ENCODE results near the gene CLDN3. TPM values are rescaled to one million over a fixed set of nuclear protein-coding genes. Genes with fewer than 3 reads are reported as not detected.

CLDN3 gene
- total RNA-seq, 1 experiment from 2014 or later = 122 TPM

DNA sequence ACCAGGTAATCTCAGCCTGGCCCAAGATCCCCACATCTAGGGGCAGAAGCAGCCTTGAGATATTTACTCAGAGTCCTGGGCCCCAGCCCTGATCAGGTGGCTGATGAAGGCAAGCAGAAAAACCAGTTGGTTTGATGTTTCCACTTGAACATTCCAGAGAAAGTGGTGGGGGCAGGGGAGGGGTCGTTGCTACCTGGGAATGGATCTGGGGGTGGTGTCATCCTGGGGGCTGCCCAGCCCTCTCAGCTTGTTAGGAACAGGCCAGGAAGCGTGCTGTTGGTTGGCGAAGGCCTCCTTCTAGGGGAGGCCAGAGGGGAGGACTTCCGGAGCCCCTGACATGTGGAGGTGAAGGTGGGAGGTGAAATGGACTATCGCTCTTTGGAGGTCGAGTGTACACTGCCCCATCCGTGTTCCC is 27.7 kb downstream of the CLDN3 start:
- Mint-ChIP-seq H3K27me3 (ENCODE audit: unreplicated experiment) (no peaks in the 10 kb centered on the region), H3K4me3 (ENCODE audit: low read depth, unreplicated experiment) (peak overlapping the region; percentile 56), H3K27ac (ENCODE audit: unreplicated experiment) (peak overlapping the region; percentile 98), H3K4me1 (ENCODE audit: low read depth, unreplicated experiment) (peaks cover 29% of the 10 kb centered on the region), H3K36me3 (ENCODE audit: insufficient read depth, unreplicated experiment) (peaks cover 66% of the 10 kb centered on the region), H3K9me3 (ENCODE audit: low read depth, unreplicated experiment) (no peaks in the 10 kb centered on the region)
- TF ChIP-seq CTCF (IDR thresholded peaks at IDR 0.05; ENCODE audit: unreplicated experiment) = no peak
- intact Hi-C loops (cut with micrococcal nuclease; ENCODE audit: unreplicated experiment) = loop anchor here (2.0 kb wide), 2 partner anchors 88 to 108 kb away; partner anchors contain the start of gene CLDN4
- CTCF ChIA-PET = interaction anchor here (0.9 to 1.7 kb wide), 3 partner anchors 14 to 87 kb away, joined by 3 to 4 read pairs (median 4); partner anchors contain the start of gene CLDN3
- BruUV-seq (replicated peaks) = no TSS peak
- peak; percentile 62 for DNase-seq

- DNase-seq = no peak
- Mint-ChIP-seq H3K27me3 (ENCODE audit: unreplicated experiment) (no peaks in the 10 kb centered on the region), H3K36me3 (ENCODE audit: insufficient read depth, unreplicated experiment) (peaks cover 73% of the 10 kb centered on the region), H3K4me1 (ENCODE audit: low read depth, unreplicated experiment) (peaks cover 34% of the 10 kb centered on the region), H3K27ac (ENCODE audit: unreplicated experiment) (peak overlapping the region; percentile 98), H3K9me3 (ENCODE audit: low read depth, unreplicated experiment) (no peaks in the 10 kb centered on the region), H3K4me3 (ENCODE audit: low read depth, unreplicated experiment) (no peak overlapping the region)
- no TSS peak for BruUV-seq (replicated peaks)
- CTCF ChIA-PET = no interaction called here
- TF ChIP-seq CTCF (IDR thresholded peaks at IDR 0.05; ENCODE audit: unreplicated experiment) = no peak
- intact Hi-C loops (cut with micrococcal nuclease; ENCODE audit: unreplicated experiment) = no loop called here
Observed at GRCh38 chr7:73741600-73741999, 28.5 kb downstream of the CLDN3 start.

- peaks cover 77% of the 10 kb centered on the region for H3K36me3 Mint-ChIP-seq (ENCODE audit: insufficient read depth, unreplicated experiment)
- intact Hi-C loops (cut with micrococcal nuclease; ENCODE audit: unreplicated experiment) = no loop called here
- H3K27ac Mint-ChIP-seq (ENCODE audit: unreplicated experiment) = peak overlapping the region; percentile 30
- H3K27me3 Mint-ChIP-seq (ENCODE audit: unreplicated experiment) = no peaks in the 10 kb centered on the region
- no peaks in the 10 kb centered on the region for H3K9me3 Mint-ChIP-seq (ENCODE audit: low read depth, unreplicated experiment)
- DNase-seq = no peak
- no peak overlapping the region for H3K4me3 Mint-ChIP-seq (ENCODE audit: low read depth, unreplicated experiment)
- no TSS peak for BruUV-seq (replicated peaks)
- no peak for TF ChIP-seq CTCF (IDR thresholded peaks at IDR 0.05; ENCODE audit: unreplicated experiment)
- CTCF ChIA-PET = interaction anchor here (0.7 kb wide), 1 partner anchor 115 kb away, joined by 3 read pairs; no protein-coding TSS in a partner anchor
- peaks cover 39% of the 10 kb centered on the region for H3K4me1 Mint-ChIP-seq (ENCODE audit: low read depth, unreplicated experiment)
Observed at GRCh38 chr7:73740771-73741170, 29.3 kb downstream of the CLDN3 start.

GRCh38 chr7:73740212-73740611 is 29.9 kb downstream of the CLDN3 start:
- Mint-ChIP-seq H3K4me3 (ENCODE audit: low read depth, unreplicated experiment) (no peak overlapping the region), H3K36me3 (ENCODE audit: insufficient read depth, unreplicated experiment) (peaks cover 82% of the 10 kb centered on the region), H3K4me1 (ENCODE audit: low read depth, unreplicated experiment) (peaks cover 39% of the 10 kb centered on the region), H3K27me3 (ENCODE audit: unreplicated experiment) (no peaks in the 10 kb centered on the region), H3K9me3 (ENCODE audit: low read depth, unreplicated experiment) (no peaks in the 10 kb centered on the region), H3K27ac (ENCODE audit: unreplicated experiment) (peak overlapping the region; percentile 30)
- CTCF ChIA-PET = no interaction called here
- DNase-seq = no peak
- intact Hi-C loops (cut with micrococcal nuclease; ENCODE audit: unreplicated experiment) = no loop called here
- no TSS peak for BruUV-seq (replicated peaks)
- no peak for TF ChIP-seq CTCF (IDR thresholded peaks at IDR 0.05; ENCODE audit: unreplicated experiment)

All from Calu3 (cell line).